Endothelial cell of umbilical vein (primary cell): ENCODE data around the gene GPR137. TPM values are rescaled to one million over a fixed set of nuclear protein-coding genes. Genes with fewer than 3 reads are reported as not detected.

Experiments
- BruUV-seq: library from RNA; stranded (reverse); fragments of 400-500 nt; replicated peaks from 2 replicates; lab custom pipeline; 2021; lab: Mats Ljungman, UMichigan
- CTCF ChIA-PET: fragments of 300-600, 350-600 bp; sonication (Branson Sonifier 250); formaldehyde crosslinking; loops from one replicate; lab custom pipeline; 2021; ENCODE audit warnings: antibody characterized with exemption, inconsistent platforms; lab: Charles Lee
- POLR2A ChIA-PET: fragments of 300-600, 350-600 bp; sonication (Branson Sonifier 250); formaldehyde crosslinking; loops from one replicate; lab custom pipeline; 2021; ENCODE audit warnings: antibody characterized with exemption, inconsistent platforms; lab: Charles Lee
- DNase-seq: peaks from one replicate; pipeline ENCODE4 v3.0.0-alpha.2; 2011; ENCODE audit warnings: low read depth, low spot score
- FAIRE-seq: peaks from 2 replicates; lab custom pipeline; 2011; peaks lifted over from hg19 to GRCh38; lab: Jason Lieb, UNC
- H2AFZ ChIP-seq: 2 replicates; pipeline ENCODE4 v1.6.0; 2012; ENCODE audit warnings: low read depth, low read length, control low read depth, inconsistent platforms
- H3K27ac ChIP-seq: 2 replicates; pipeline ENCODE4 v1.5.1; 2011; ENCODE audit warnings: low read depth, mild to moderate bottlenecking, control low read depth, low read length, moderate library complexity; ENCODE audit not compliant: insufficient read depth
- H3K27me3 ChIP-seq, 2 experiments: 2 replicates each; pipeline versions ENCODE4 v1.6.0 to v1.6.1; 2011; ENCODE audit warnings: low read length in 2 of 2, mixed read lengths in 1 of 2; ENCODE audit not compliant: control insufficient read depth in 2 of 2, insufficient read depth in 2 of 2
- H3K36me3 ChIP-seq, 2 experiments: 2 replicates in 1 of 2; 3 replicates in 1 of 2; pipeline ENCODE4 v1.5.1; 2011; ENCODE audit warnings: low read length in 2 of 2, mild to moderate bottlenecking in 1 of 2, moderate library complexity in 1 of 2; ENCODE audit not compliant: control insufficient read depth in 2 of 2, insufficient read depth in 2 of 2; ENCODE audit errors: extremely low read depth in 1 of 2
- H3K4me1 ChIP-seq: 3 replicates; pipeline ENCODE4 v1.5.1; 2011; ENCODE audit warnings: mild to moderate bottlenecking, low read length; ENCODE audit not compliant: control insufficient read depth, insufficient read depth; ENCODE audit errors: extremely low read depth
- H3K4me2 ChIP-seq: 2 replicates; pipeline ENCODE4 v1.6.1; 2011; ENCODE audit warnings: low read length, control low read depth, mixed read lengths; ENCODE audit not compliant: insufficient read depth
- H3K4me3 ChIP-seq, 3 experiments: fragments of 200-600 bp in 1 of 3; sonication (generic), shearing (Covaris generic) in 1 of 3; replicated peaks in 1 of 3; 2 replicates each; pipeline ENCODE4 v1.5.1; 2011 to 2016; ENCODE audit warnings: control low read depth in 3 of 3, low read length in 3 of 3, mild to moderate bottlenecking in 2 of 3, inconsistent platforms in 1 of 3, low read depth in 1 of 3, moderate library complexity in 1 of 3; ENCODE audit not compliant: insufficient read depth in 1 of 3
- H3K79me2 ChIP-seq: 2 replicates; pipeline ENCODE4 v1.6.0; 2012; ENCODE audit warnings: low read length, inconsistent platforms; ENCODE audit not compliant: control insufficient read depth, insufficient read depth
- H3K9ac ChIP-seq: replicated peaks from 2 replicates; pipeline ENCODE3; 2011; ENCODE audit warnings: low read length, control low read depth; ENCODE audit not compliant: insufficient read depth; ENCODE audit errors: extremely low read depth
- H3K9me1 ChIP-seq: replicated peaks from 3 replicates; pipeline ENCODE4 v1.6.0; 2011; ENCODE audit warnings: mild to moderate bottlenecking, low read length; ENCODE audit not compliant: control insufficient read depth, insufficient read depth; ENCODE audit errors: extremely low read depth
- H3K9me3 ChIP-seq: replicated peaks from 2 replicates; pipeline ENCODE4 v1.5.1; 2012; ENCODE audit warnings: low read length, inconsistent platforms; ENCODE audit not compliant: control insufficient read depth, insufficient read depth
- H4K20me1 ChIP-seq: replicated peaks from 2 replicates; pipeline ENCODE3; 2011; ENCODE audit warnings: mild to moderate bottlenecking, low read length; ENCODE audit not compliant: control insufficient read depth, insufficient read depth; ENCODE audit errors: extremely low read depth
- CTCF ChIP-seq, 2 donors: IDR thresholded peaks; 1 replicate in 1 of 2; 2 replicates in 1 of 2; pipeline ENCODE4 v1.5.1; 2011; ENCODE audit warnings: low read length in 2 of 2, mild to moderate bottlenecking in 2 of 2, moderate library complexity in 2 of 2, control low read depth in 1 of 2, inconsistent platforms in 1 of 2, low read depth in 1 of 2; ENCODE audit not compliant: insufficient read depth in 1 of 2; ENCODE audit errors: extremely low read depth in 1 of 2
- EZH2 ChIP-seq: IDR thresholded peaks from 2 replicates; pipeline ENCODE4 v1.6.1; 2012; ENCODE audit warnings: borderline replicate concordance, low read depth, mild to moderate bottlenecking, moderate library complexity, low read length, inconsistent platforms; ENCODE audit not compliant: severe bottlenecking
- FOS ChIP-seq: IDR thresholded peaks from 2 replicates; pipeline ENCODE4 v1.6.1; 2011; ENCODE audit warnings: mild to moderate bottlenecking, low read length, moderate library complexity, borderline replicate concordance; ENCODE audit not compliant: insufficient read depth
- GATA2 ChIP-seq: IDR thresholded peaks from 2 replicates; pipeline ENCODE4 v1.7.0; 2011; ENCODE audit warnings: low read depth, mild to moderate bottlenecking, moderate library complexity, mixed read lengths, low read length; ENCODE audit not compliant: insufficient read length, insufficient read depth
- JUN ChIP-seq: IDR thresholded peaks from 2 replicates; pipeline ENCODE4 v1.6.1; 2011; ENCODE audit warnings: borderline replicate concordance, low read depth; ENCODE audit not compliant: insufficient read length, insufficient read depth
- MAX ChIP-seq: IDR thresholded peaks from 2 replicates; pipeline ENCODE4 v1.6.1; 2011; ENCODE audit not compliant: insufficient read depth, insufficient read length
- MYC ChIP-seq: IDR thresholded peaks from one replicate; pipeline ENCODE4 v1.6.1; 2011; ENCODE audit warnings: mild to moderate bottlenecking, low read depth, low read length
- POLR2A ChIP-seq: IDR thresholded peaks from 2 replicates; pipeline ENCODE4 v1.6.1; 2012; ENCODE audit warnings: low read depth, mild to moderate bottlenecking, control low read depth, low read length
- POLR2AphosphoS5 ChIP-seq: IDR thresholded peaks from 2 replicates; pipeline ENCODE4 v1.6.1; 2012; ENCODE audit warnings: low read depth, mild to moderate bottlenecking, control low read depth, low read length, moderate library complexity; ENCODE audit not compliant: insufficient read depth
- dilution Hi-C: fragments of 300-500 bp; cut with MboI; formaldehyde crosslinking; loops from one replicate; pipeline ENCODE4 v1.15.0; 2019; ENCODE audit warnings: low sequenced_read_pairs; ENCODE audit not compliant: extremely low pct_ligation_motif_present
- intact Hi-C: fragments of 100-400 bp; cut with micrococcal nuclease; formaldehyde crosslinking; loops from one replicate; pipeline ENCODE4 v1.10.0; 2022
- polyA plus RNA-seq, 4 experiments: library from polyadenylated mRNA; depleted of rRNA in 3 of 4; stranded (reverse) in 3 of 4; unstranded in 1 of 4; fragments of >200 nt; gene quantifications; 2 replicates each; pipeline versions ENCODE4 v1.2.1 to v1.2.3, GENCODE V29; 2011 to 2012; ENCODE audit warnings: missing spikeins in 1 of 4
- total RNA-seq: library from RNA; stranded (reverse); gene quantifications from 2 replicates; pipeline ENCODE4 v1.2.3, GENCODE V29; 2021

The GPR137 gene
- total and polyA plus RNA-seq, 2 donors (not counting 3 experiments of a cell fraction or from before 2014, with no cell fraction given): 40.9 to 42.5 TPM

DNA sequence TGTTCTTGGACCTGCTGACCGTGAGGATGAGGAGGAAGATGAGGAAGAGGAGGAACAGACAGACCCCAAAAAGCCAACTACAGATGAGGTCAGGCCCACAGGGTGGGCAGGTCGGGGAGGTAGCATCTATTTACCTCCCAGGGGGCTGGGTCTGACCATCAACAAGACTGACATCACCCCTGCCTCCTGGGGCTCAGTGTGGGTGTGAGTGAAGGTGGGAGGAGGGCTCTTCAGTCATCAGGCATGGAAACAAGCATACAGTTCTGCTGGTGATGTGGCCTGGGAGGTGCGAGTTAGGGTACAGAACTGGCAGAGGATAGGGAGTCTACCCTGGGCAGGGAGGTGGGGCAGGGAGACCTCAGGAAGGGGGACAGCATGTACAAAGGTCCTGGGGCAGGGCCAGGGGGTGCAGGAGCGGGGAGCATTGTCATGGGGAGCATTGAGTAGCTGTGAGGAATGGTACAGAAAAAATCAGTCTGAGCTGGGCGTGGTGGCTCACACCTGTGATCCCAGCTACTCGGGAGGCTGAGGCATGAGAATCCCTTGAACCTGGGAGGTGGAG is 25.4 kb upstream of the GPR137 start:
- intact Hi-C loops (no loop called here), dilution Hi-C loops (no loop called here)
- FAIRE-seq (no peak), DNase-seq (no peak)
- BruUV-seq: no TSS peak
- Histone ChIP-seq H3K27me3 (no peaks in the 10 kb centered on the region), H3K4me3 (no peak overlapping the region), H2AFZ (no peak overlapping the region), H3K9me3 (no peaks in the 10 kb centered on the region), H3K27ac (no peak overlapping the region), H3K4me2 (no peak overlapping the region), H3K79me2 (no peaks in the 10 kb centered on the region), H3K9me1 (no peaks in the 10 kb centered on the region), H3K4me1 (peaks cover 15% of the 10 kb centered on the region), H3K9ac (no peak overlapping the region), H3K36me3 (peaks cover 18 to 40% of the 10 kb centered on the region in 2 experiments), H4K20me1 (no peaks in the 10 kb centered on the region)
- TF ChIP-seq FOS: no peak
- CTCF ChIA-PET: interaction anchor here (0.6 to 0.8 kb wide), 3 partner anchors 8 to 56 kb away, joined by 4 read pairs; partner anchors contain the start of gene CATSPERZ
- POLR2A ChIA-PET: interaction anchor here (0.6 kb wide), 1 partner anchor 1616 kb away, joined by 3 read pairs; no protein-coding TSS in a partner anchor

DNA sequence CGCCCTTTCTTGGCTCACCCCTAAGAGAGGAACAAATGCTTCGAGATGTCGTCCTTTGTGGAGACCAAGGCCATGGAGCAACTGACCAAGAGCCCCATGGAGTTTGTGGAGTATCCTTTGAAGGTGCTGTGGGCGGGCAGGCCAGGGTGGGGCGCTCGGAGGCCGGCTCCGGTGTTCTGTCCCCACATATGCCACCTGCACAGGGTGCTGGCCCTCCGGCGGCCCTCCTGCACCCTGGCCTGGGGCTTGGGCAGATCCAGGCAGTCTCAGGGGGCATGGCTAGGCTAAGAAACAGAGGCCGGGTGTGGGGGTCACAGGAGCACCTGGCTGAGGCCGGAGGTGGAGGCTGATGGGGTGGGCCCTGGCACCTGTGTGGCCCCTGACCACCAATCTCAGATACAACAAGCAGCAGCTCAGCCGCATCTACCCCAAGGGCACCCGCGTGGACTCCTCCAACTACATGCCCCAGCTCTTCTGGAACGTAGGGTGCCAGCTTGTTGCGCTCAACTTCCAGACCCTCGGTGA is 24.0 kb upstream of the GPR137 start:
- intact Hi-C loops (no loop called here), dilution Hi-C loops (no loop called here)
- H3K4me2 ChIP-seq: no peak overlapping the region
- ChIA-PET CTCF (interaction anchor here (1.0 kb wide), 1 partner anchor 16 kb away, joined by 3 read pairs; no protein-coding TSS in a partner anchor), POLR2A (no interaction called here)
- no peak overlapping the region for H2AFZ ChIP-seq
- no peaks in the 10 kb centered on the region for H3K27me3 ChIP-seq
- TF ChIP-seq POLR2AphosphoS5 (no peak), MAX (no peak), GATA2 (no peak), POLR2A (no peak), FOS (no peak), EZH2 (no peak), JUN (no peak), MYC (no peak), CTCF (IDR thresholded peaks at IDR 0.05; ENCODE audit: extremely low read depth in 1 of 2, insufficient read depth in 1 of 2, low read depth in 1 of 2, low read length in 2 of 2) (no peak)
- no peak overlapping the region for H3K4me3 ChIP-seq
- FAIRE-seq (no peak), DNase-seq (no peak)
- peaks cover 22% of the 10 kb centered on the region for H3K4me1 ChIP-seq
- BruUV-seq: no TSS peak
- no peaks in the 10 kb centered on the region for H3K9me1 ChIP-seq
- H4K20me1 ChIP-seq: no peaks in the 10 kb centered on the region
- peaks cover 18 to 41% of the 10 kb centered on the region in 2 experiments for H3K36me3 ChIP-seq
- no peak overlapping the region for H3K27ac ChIP-seq
- no peaks in the 10 kb centered on the region for H3K9me3 ChIP-seq
- H3K79me2 ChIP-seq: no peaks in the 10 kb centered on the region
- H3K9ac ChIP-seq: no peak overlapping the region
